ENCODE measurements around the gene CCDC186.

Gene CCDC186

GRCh38 chr10:114173921-114174694 lies at the start of gene CCDC186:
Gene CCDC186 (minus strand): TSS chr10:114174203. CDS start chr10:114163268, 10,935 bp downstream.
- peak; percentile 87 for DNase-seq (ENCODE audit: low spot score)

DNA sequence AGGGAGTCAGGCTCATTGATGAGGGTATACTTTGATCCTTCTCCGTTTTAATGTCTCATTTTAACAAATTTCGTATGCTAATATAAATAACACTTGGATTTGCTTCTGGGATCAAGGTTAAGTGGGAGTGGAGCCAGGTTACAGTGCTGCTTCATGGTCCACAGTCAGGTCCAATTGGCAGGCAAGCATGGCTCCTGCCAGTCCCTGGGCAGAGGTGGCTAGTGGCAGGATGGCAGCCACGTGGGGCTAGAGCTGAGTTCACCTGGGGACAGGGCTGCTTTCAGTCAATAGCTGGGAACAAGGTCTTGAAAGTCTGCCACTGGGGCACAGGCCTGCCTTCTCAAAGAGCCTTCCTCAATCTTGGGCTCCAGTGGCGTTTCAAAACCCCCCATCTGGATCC lies 49.1 kb upstream of the CCDC186 start:
- peak; percentile 2 for DNase-seq (ENCODE audit: low spot score)

DNA sequence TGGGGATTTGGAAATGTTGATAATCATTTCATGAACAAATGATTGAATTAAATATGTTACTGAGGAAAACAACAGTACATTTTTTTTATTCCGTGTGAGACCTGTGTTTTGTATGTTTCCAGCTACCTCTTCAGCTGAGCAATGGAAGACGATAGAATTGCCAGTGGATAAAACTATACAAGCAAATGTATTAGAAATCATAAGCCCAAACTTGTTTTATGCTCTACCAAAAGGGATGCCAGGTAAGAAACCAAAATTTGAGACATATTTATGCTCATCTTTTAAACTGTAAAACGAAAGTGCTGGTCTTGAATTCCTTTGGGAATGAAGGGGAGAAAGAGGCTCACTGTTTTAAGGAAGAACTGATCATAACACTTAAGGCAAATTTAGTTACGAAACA lies 47.2 kb upstream of the CCDC186 start:
- DNase-seq (ENCODE audit: low spot score), result no peak

GRCh38 chr10:114220281-114220680 lies 46.3 kb upstream of the CCDC186 start:
- DNase-seq (ENCODE audit: low spot score), result no peak

DNA sequence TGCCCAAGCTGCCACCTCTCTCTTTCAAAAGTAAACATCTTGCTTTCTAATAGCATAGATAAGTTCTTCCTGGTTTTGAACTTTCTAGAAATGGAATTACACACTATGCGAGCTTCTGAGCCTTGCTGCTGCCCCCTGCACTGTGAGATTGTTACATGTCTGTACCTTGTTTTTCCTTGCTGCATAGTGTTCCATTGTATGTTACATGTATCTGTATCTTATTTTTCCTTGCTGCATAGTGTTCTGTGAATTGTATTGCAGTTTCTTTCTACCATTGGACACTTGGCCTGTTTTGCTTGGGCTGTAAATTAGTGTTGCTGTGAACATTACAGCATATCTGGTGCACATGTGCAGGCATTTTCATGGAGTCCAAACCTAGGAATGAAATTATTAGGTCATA lies 41.0 kb upstream of the CCDC186 start:
- no peak for DNase-seq (ENCODE audit: low spot score)

DNA sequence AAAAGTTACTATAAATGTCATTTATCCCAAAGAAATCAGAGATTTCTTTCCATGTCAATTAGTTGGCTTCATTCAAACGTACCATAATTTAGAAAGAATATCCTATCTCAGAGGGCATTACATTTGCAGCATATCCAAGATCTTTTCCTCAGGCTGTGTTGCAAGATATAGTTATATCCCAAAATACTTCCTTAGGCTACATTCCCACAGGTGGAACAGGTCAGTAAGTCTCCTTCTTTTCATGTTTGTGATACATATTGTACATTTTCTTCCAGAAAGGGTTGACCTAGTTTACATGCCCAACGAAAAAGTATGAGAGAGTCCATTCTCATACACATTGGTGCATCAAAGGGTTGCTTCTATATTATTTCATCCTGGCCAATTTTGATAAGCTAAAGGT lies 38.1 kb upstream of the CCDC186 start:
- DNase-seq (ENCODE audit: low spot score), result no peak

DNA sequence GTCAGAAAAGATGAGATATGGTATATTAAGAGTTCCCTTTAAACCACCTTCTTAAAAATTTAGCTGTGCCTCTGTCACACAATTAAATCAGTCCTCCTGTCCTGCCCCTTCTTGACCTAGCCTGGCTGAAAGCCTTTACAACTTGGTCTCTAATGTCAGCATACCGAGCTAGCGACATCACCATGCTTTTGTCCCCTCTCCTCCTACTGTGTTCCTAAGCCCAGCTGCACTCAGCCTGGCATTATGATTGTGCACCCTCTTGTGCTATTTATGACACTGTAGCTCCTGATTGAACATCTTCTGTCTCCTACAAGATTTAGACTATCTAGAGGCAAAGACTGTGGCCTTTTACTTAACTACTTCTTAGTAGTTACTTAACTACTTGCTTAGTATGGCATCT lies 34.3 kb upstream of the CCDC186 start:
- DNase-seq (ENCODE audit: low spot score), result no peak

GRCh38 chr10:114207349-114207748 lies 33.3 kb upstream of the CCDC186 start:
- DNase-seq (ENCODE audit: low spot score), result no peak

DNA sequence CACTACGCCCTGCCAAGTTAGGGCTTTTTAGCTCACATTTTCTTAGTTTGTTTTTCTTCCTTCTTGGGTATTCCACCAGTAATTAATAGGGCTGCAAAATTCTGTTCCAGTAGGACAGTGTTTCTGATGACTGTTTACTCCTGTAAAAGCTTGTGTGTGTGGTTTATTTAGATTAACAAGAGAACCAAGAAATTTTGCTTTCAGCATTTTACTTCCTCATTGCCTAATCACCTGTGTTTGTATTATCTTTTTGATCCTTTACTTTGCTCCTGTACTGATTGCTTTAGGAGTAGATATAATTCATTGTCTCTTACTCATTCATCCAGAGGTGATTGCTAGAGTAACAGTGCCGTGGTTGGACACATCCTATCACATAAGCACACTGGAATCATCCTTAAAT lies 32.9 kb upstream of the CCDC186 start:
- DNase-seq (ENCODE audit: low spot score), result no peak

DNA sequence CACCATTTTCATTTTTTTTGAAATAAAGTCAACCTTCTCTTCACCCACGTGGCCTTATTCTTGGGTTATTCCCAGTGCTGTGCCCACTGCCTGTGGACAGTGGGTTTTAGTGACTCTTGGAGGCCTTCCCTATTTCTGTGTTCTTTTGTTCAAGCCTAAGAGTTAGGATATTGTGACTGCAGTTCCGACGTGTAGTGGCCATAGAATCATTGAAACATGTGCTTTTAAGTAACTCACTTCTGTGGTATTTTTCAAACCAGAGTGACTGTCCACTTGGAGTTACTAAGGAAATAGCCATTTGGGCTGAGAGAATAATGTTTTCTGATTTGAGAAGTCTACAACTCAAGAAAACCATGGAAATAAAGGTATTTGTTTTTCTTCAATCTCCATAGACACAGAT lies 28.8 kb upstream of the CCDC186 start:
- no peak for DNase-seq (ENCODE audit: low spot score)

GRCh38 chr10:114199239-114199638 lies 25.2 kb upstream of the CCDC186 start:
- no peak for DNase-seq (ENCODE audit: low spot score)

DNA sequence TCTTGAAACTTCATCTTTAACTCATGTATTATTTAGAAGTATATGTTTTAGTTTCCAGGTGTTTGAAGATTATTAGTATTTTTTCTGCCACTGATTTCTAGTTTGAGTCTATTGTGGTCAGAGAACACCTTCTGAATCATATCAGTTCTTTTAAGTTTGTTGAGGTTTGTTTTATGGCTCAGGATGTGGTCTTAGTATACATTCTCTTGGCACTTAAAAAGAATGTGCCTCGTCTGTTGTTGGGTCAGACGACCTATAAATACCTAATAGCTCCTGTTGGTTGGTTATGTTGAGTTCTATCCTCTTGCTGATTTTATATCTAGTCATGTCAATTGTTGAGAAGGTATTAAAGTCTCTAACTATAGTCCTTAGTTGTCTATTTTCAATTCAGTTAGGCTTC lies 21.1 kb upstream of the CCDC186 start:
- DNase-seq (ENCODE audit: low spot score), result no peak

DNA sequence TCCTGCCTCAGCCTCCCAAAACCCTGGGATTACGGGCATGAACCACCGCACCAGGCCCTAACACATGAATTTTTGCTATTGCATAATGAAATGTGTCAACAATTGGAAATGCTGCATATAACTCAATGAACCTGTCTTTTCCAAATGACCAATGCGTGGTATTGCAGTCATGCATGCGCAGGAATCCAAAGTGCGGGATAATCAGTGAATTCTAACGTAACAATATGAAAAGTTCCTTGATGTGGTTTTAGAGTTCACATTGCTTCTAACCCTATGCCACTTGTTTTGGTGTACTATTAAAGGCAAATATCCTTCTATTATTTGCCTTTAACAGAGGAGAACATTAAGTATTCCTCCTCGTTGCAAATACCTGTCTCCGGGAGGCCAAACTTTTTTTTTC lies 15.7 kb upstream of the CCDC186 start:
- DNase-seq (ENCODE audit: low spot score), result no peak

DNA sequence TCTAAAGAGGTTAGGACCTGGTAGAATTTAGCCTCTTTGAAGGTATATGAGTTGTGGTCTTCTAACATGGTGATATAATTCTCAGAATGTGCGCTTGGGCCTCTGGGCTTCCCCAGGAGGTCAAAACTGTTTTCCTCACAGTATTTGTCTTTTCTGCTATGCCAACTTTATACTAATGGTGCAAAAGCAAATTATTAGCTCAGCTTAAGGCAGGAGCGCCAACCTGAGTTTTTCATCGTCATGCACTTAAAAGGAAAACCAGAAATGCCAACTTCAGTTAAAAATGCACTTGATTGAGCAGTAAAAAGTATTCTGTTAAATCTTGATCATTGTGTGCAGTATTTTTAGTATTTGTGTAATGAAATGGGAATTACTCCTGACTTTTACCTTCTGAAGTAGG lies 14.9 kb upstream of the CCDC186 start:
- DNase-seq (ENCODE audit: low spot score), result no peak

DNA sequence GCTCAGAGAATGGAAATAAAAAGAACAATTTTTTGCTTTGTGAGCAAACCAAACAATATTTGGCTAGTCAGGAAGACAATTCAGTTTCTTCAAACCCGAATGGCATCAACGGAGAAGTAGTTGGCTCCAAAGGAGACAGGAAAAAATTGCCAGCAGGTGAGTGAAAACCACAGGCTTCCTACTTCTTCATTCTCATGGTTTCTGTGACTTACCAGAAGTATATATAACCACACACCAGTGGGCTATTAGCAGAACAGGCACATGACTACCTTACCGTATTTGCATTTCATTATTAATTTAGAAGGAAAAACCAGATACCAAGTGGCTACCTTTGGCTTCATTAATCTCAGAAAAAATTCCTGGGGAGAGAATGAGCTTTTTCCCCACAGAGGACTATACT lies 14.0 kb upstream of the CCDC186 start:
- DNase-seq (ENCODE audit: low spot score), result no peak

GRCh38 chr10:114184276-114184675 lies 10.3 kb upstream of the CCDC186 start:
- DNase-seq (ENCODE audit: low spot score), result no peak

DNA sequence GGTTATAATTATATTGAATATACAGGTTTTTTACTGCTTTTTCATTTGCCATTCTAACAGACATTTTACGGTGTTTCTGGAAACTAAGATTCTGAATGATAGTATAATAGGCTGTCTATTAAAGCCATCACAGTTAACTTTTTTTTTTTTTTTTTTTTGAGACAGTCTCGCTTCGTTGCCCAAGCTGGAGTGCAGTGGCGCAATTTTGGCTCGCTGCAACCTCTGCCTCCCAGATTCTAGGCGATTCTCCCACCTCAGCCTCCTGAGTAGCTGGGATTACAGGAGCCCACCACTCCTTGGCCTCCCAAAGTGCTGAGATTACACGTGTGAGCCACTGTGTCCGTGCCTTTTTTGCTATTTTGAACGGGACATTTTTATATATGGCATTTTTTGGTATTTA lies 9.6 kb upstream of the CCDC186 start:
- DNase-seq (ENCODE audit: low spot score), result no peak

GRCh38 chr10:114181971-114182370 lies 8.0 kb upstream of the CCDC186 start:
- DNase-seq (ENCODE audit: low spot score), result no peak

DNA sequence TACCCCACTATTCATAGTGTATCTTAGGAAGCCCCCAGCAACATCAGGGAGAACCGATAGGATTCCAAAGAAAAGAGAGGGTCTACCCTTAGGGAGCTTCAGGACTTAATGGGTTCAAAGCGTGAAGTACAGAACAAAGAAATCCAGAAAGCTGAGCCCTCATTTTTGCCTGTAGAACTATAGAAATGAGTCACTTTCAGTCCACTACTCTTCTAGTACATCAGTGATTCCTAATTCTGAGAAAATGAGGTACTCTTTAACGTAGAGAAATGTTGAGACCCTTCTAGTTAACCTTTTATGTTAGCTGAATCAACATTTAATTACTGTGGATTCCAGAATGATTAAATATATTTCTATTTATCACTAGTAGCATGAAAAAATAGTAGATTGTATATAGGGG lies 6.9 kb upstream of the CCDC186 start:
- DNase-seq (ENCODE audit: low spot score), result no peak

DNA sequence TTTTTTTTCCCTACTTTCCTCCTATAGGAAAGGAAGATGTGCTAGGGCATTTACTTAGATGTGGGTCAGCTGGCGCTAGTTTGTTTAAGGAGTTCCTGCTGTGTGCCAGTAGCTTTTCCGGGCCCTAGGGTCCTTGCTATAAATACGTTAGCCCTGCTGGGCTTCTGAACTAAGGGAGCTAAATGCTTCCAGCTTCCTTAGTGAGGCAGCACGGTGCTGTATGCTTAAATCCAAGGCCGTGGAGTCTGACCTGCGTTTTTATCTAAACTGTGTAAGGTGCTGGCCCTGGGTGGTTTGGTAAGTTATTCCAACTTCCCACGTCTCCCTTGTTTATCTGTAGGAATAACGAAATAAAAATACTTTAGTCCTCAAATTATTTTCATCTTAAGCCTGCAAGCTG lies 5.7 kb upstream of the CCDC186 start:
- no peak for DNase-seq (ENCODE audit: low spot score)

DNA sequence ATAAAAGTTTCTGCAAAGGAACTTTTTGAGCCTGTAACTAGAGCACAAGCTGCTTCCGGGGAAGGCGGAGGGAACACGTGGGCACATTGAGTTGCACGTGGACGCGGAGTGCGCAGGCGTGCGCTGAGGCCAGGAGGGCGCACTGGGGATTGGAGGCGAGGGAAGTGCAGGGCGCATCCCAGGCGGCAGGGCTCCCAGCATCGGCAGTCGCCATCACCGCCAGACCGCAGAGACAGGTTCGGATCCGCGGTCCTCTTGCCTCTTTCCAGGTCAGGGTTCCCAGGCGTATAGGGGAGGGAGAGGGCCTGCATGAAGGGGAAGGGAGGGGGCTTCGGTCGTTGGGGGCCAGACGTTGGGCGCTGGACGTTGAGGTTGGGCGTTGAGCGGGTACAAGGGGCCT lies 5.1 kb upstream of the CCDC186 start, which contains the start of gene TDRD1:
Gene TDRD1 (plus strand): TSS at position 206 of the 400 bp plus-strand sequence. CDS start 8,479 bp downstream, outside the sequence.
- no peak for DNase-seq (ENCODE audit: low spot score)

GRCh38 chr10:114176511-114176910 lies 2.5 kb upstream of the CCDC186 start:
- DNase-seq (ENCODE audit: low spot score), result no peak

DNA sequence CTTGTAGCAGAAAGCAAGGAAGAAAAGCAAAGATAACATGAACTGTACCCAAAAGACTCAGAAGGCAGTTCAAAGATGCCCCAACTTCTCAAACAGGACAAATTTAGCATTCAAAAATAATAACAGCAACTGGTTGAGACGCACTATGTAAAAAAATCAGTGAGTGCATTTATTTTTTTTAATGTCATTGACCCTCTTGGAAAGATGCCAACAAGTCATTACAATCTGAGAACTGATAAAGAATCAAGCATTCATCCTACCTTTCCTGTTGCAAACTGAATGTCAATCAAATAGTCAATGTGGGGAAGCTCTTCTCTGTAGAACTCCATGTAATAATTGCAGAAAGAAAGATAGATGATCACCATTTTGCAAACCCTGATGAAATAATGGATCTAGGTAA lies 1.7 kb upstream of the CCDC186 start:
- no peak for DNase-seq (ENCODE audit: low spot score)

- peak; percentile 33 for DNase-seq (ENCODE audit: low spot score)
Observed at GRCh38 chr10:114174695-114175188, 739 bp upstream of the CCDC186 start.

All from globus pallidus (tissue), 1 donor.